Stimulated activated memory B cell treated with anti-CD40 and anti-IgM and Interleukin-4, amounts not matched to agents 10 μg/mL and 1 μg/mL and 100 μg/mL, for 72 hours (primary cell): Measurements from ENCODE around the gene PRKG1.
"Not testable (repeated sequence)": the region's sequence is repeated elsewhere in the genome, so short reads cannot be mapped to it uniquely, and the experiment has no call there.

Source experiments
- ATAC-seq: fragments of 150-1000 bp; cut with Tn5 transposase; 2 replicates; pipeline ENCODE4 v1.10.0; 2021
- H3K27ac Mint-ChIP-seq: one replicate; pipeline ENCODE4 v1.8.0; 2022; ENCODE audit warnings: mild to moderate bottlenecking, mixed read lengths
- H3K27me3 Mint-ChIP-seq: one replicate; pipeline ENCODE4 v1.8.0; 2022; ENCODE audit warnings: mixed read lengths
- H3K36me3 Mint-ChIP-seq: one replicate; pipeline ENCODE4 v1.8.0; 2022; ENCODE audit warnings: mixed read lengths
- H3K4me1 Mint-ChIP-seq: one replicate; pipeline ENCODE4 v1.8.0; 2022; ENCODE audit warnings: mixed read lengths
- H3K4me3 Mint-ChIP-seq: one replicate; pipeline ENCODE4 v1.8.0; 2022; ENCODE audit warnings: mild to moderate bottlenecking, moderate library complexity, mixed read lengths
- H3K9me3 Mint-ChIP-seq: one replicate; pipeline ENCODE4 v1.8.0; 2022; ENCODE audit warnings: mixed read lengths

Gene PRKG1

DNA sequence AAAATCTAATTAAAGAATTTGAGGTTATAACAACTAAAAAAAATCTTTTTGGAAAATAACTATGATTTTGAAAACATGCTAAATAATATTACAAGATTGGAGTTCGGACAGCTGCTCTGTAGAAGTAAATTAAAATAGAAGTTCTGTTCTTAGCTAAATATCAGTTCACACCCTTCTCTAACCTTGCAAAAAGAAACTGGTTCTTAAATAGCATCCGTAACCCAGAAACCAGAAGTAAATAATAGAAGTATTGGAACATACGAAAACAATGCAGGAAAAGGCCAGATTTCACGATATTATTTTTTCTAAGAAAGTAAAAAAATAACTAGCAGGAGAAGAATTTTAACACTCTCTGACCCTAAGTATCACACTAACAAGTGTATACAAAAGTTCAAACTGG is 164.7 kb downstream of the PRKG1 start:
- no peaks in the 10 kb centered on the region for H3K27me3 Mint-ChIP-seq
- H3K36me3 Mint-ChIP-seq, result no peaks in the 10 kb centered on the region
- no peak overlapping the region for H3K27ac Mint-ChIP-seq
- H3K9me3 Mint-ChIP-seq, result no peaks in the 10 kb centered on the region
- no peaks in the 10 kb centered on the region for H3K4me1 Mint-ChIP-seq
- H3K4me3 Mint-ChIP-seq, result no peak overlapping the region
- no peak for ATAC-seq

DNA sequence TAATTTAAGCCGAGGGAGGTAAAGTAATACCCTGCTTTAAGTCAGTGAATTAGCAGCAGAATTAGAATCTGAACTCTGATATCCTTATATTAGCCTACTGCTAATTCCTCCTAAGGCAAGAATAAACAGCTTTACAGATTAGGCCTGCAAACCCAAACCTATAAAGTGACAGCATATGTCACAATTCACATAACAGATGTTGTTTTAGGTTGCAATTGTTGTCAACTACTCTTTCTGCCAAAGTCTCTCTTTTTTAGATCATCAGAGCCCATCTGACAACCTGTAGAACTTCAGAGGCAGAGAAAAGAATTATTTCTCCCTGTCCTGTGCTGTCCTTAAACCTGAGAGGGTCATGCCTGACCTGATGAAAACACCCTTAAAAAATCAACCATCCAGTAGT is 167.2 kb downstream of the PRKG1 start:
- no peak overlapping the region for H3K27ac Mint-ChIP-seq
- no peak for ATAC-seq
- H3K4me3 Mint-ChIP-seq, result no peak overlapping the region
- H3K9me3 Mint-ChIP-seq, result no peaks in the 10 kb centered on the region
- no peaks in the 10 kb centered on the region for H3K27me3 Mint-ChIP-seq
- H3K36me3 Mint-ChIP-seq, result no peaks in the 10 kb centered on the region
- H3K4me1 Mint-ChIP-seq, result no peaks in the 10 kb centered on the region

DNA sequence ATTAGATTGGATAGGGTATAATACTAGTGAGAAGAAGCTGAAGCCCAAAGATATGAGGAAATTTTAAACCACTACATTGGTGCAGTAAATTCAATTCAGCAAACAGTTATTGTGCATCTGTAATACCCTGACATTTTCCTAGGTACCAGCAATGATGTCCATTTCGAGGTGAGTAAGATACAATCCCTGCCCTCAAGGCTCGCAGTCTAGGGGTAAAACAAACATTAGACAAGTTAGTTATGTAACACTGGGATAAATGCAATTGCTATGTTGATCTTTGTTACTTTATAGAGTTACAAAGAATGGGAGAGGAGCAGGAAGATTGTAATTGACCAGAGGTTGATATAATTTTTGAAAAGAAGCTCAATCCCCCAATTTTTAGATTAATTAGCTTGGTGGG is 168.1 kb downstream of the PRKG1 start:
- no peak overlapping the region for H3K4me3 Mint-ChIP-seq
- H3K27me3 Mint-ChIP-seq, result no peaks in the 10 kb centered on the region
- no peak for ATAC-seq
- H3K9me3 Mint-ChIP-seq, result no peaks in the 10 kb centered on the region
- no peak overlapping the region for H3K27ac Mint-ChIP-seq
- H3K36me3 Mint-ChIP-seq, result no peaks in the 10 kb centered on the region
- H3K4me1 Mint-ChIP-seq, result no peaks in the 10 kb centered on the region

DNA sequence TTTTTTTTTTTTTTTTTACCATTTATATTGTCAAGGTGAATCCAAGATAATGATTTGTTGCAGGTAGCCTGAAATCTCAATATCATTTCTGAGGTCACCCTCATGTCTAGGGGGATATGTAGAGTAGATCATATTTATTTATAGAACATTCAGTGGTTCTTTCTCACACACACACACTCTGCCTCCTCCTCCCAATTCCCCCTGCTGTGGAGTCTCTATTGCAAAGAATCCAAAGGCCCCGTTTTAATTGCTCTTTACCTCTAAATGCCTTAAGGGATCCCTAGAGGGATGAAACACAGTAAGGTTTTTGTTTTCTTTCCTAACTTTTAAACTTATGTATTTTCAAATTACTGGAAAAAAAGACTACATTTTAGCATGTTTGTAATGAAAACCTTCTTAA is 170.0 kb downstream of the PRKG1 start:
- no peak for ATAC-seq

DNA sequence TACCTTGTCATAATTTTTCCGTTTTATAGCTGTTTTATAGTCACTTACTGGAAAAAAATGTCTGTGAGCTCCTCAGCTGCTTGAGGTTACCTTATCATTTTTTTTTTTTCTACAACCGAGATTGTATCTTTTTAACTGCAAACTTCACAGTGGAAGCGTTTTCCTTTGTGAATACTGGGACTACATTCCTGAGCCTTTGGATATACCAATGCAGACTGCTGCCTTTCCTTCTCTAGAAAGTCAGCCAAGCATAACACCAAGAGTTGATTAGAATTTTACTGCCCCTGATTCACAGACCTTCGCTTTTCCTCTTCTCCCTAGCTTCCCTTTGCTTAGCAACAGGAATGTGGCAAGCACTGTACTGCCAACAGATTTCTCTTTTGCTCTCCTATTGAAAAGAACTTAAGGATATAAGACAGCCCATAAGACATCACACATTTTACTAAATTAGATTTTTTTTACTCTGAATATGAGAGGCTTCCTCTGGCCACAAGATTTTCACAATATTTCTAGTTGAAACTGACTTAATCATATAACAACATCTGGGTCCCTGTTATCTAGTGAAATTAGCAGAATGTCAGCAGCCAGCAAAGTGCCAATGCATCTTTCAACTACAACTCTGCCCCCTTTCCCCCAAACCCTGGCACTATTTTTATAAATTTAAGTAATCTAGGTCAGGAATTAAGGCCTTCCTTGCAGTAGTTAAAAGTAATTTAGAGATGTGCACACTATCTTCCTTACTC is 170.6 kb downstream of the PRKG1 start:
- Mint-ChIP-seq H3K4me1 (no peaks in the 10 kb centered on the region), H3K36me3 (no peaks in the 10 kb centered on the region), H3K4me3 (no peak overlapping the region), H3K9me3 (no peaks in the 10 kb centered on the region), H3K27ac (no peak overlapping the region), H3K27me3 (no peaks in the 10 kb centered on the region)
- ATAC-seq, result no peak

More for the DNA sequence above, 170.0 kb downstream of the PRKG1 start:
- Mint-ChIP-seq H3K4me1 (no peaks in the 10 kb centered on the region), H3K27me3 (no peaks in the 10 kb centered on the region), H3K27ac (no peak overlapping the region), H3K4me3 (no peak overlapping the region), H3K9me3 (no peaks in the 10 kb centered on the region), H3K36me3 (no peaks in the 10 kb centered on the region)

DNA sequence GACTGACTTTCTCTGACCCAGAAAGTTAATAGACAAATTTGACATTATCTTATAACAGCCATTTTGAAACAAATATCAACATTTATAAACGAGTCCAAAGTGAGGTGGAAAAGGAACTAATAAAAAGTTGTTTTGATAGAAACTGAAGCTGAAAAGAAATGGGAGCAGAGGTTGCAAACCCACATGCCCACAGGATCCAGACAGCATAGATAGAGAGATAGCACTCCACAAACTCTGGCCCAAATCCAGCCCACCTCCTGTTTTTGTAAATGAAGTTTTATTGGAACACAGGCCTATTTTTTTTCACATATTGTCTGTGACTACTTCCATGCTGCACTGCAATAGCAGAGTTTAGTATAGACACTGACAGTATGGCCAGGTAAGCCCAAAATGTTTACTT is 171.9 kb downstream of the PRKG1 start:
- Mint-ChIP-seq H3K9me3 (no peaks in the 10 kb centered on the region), H3K36me3 (no peaks in the 10 kb centered on the region), H3K4me3 (no peak overlapping the region), H3K4me1 (no peaks in the 10 kb centered on the region), H3K27ac (no peak overlapping the region), H3K27me3 (no peaks in the 10 kb centered on the region)
- ATAC-seq, result no peak

DNA sequence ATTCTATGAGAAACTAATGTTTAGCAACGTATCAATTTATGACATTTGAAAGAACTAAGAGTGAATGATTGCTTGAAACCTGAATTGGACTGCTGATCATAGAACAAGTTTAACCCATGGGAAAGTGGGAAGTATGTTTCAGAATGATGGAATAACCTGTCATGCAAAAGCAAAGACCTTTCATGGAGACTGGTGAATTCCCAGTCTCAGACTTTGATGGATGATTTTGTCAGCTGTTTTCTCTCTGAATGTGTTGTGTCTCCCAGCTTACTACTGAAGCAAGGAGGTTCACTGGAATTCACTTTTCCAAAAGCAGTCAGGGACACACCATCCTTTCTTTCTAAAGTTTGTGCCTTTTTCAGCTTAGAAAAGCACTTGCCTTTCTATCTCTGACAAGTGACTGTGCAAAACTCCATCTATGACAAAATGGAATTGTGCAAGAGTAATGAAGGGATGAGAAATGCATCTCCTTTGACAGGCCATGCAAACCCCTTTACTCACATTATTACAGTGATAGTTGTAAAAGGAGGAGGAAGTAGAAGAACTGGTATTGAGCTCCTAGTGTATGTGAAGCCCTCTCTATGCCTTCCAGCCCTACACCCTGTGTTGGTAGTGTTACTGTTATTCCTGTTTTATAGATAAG is 176.1 kb downstream of the PRKG1 start:
- Mint-ChIP-seq H3K36me3 (no peaks in the 10 kb centered on the region), H3K27me3 (no peaks in the 10 kb centered on the region), H3K4me1 (no peaks in the 10 kb centered on the region), H3K27ac (no peak overlapping the region), H3K9me3 (no peaks in the 10 kb centered on the region), H3K4me3 (no peak overlapping the region)
- ATAC-seq, result no peak

DNA sequence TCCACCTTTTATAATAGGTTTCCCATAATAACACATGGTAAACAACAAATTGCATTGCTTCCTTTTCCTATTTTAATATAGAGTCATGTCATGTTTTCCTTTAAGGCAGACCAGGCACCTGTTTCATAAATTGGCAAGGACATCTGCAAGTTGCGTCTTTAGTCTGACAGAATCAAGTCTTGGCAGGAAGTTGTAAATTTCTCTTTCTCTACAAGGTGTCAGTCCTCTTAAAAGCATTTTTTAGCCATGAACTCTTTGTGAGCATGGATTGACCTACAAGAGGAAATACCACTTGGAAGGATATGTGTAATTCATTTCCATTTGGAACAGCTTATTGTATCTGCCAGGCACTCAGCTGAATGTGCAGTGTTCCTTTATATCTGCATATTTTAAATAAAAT is 176.8 kb downstream of the PRKG1 start:
- H3K36me3 Mint-ChIP-seq, result no peaks in the 10 kb centered on the region
- no peak overlapping the region for H3K27ac Mint-ChIP-seq
- no peaks in the 10 kb centered on the region for H3K27me3 Mint-ChIP-seq
- no peak for ATAC-seq
- H3K9me3 Mint-ChIP-seq, result no peaks in the 10 kb centered on the region
- no peak overlapping the region for H3K4me3 Mint-ChIP-seq
- H3K4me1 Mint-ChIP-seq, result no peaks in the 10 kb centered on the region

DNA sequence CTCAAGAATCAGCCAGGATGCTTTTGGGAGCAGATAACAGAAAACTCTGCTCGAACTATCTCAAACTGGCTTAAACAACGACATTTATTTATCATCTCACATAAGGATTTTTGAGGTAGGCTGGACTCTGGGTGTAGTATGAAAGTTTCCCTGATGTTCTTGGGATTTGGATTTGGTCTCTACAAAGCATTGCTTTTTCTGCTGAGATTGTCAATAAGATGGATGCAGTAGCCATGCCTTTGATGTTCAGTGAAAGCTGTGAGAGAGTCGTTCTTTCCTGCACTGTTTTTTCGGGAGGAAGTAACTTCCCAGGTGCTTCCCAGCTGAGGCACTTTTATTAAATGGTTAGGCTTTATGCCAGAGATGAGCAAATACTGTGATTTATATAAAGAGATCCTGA is 181.1 kb downstream of the PRKG1 start:
- Mint-ChIP-seq H3K27me3 (no peaks in the 10 kb centered on the region), H3K4me1 (no peaks in the 10 kb centered on the region), H3K9me3 (no peaks in the 10 kb centered on the region), H3K36me3 (no peaks in the 10 kb centered on the region), H3K27ac (no peak overlapping the region), H3K4me3 (no peak overlapping the region)
- ATAC-seq, result no peak

DNA sequence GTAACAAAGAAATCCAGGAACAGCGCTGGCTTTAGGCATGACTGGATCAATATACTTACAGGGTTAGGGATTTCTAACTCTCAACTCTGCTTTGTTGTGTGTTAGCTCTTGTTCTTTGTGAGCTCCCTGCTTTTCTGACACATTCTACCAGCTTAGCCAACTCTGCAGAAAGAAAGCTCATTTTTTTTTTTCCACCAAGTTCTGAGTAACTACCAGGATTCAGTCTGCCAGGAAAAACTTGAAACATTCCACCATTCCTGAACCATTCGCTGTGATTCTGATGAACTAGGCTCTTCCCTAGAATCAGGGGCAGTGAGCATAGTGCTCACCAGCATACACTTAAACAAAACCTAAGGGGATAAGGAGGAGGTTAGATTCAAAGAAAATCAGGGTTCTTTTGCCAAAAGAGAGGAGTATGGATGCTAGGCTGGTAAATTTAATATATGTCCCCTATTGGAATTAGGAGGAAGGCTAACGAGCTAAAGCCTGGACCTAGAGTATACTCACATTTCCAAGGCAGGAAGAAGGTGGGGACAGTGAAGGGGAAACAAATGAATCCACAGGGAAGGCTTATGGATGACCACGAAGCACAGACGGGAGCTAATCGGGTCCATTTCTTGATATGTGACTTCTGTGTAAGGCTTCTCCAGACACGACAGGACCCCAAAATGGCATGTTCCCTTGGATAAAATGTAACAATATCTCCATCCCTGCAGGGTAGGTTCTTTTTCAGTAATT is 183.4 kb downstream of the PRKG1 start:
- no peaks in the 10 kb centered on the region for H3K27me3 Mint-ChIP-seq
- H3K36me3 Mint-ChIP-seq, result no peaks in the 10 kb centered on the region
- no peak overlapping the region for H3K27ac Mint-ChIP-seq
- H3K9me3 Mint-ChIP-seq, result no peaks in the 10 kb centered on the region
- no peaks in the 10 kb centered on the region for H3K4me1 Mint-ChIP-seq
- no peak for ATAC-seq
- no peak overlapping the region for H3K4me3 Mint-ChIP-seq

DNA sequence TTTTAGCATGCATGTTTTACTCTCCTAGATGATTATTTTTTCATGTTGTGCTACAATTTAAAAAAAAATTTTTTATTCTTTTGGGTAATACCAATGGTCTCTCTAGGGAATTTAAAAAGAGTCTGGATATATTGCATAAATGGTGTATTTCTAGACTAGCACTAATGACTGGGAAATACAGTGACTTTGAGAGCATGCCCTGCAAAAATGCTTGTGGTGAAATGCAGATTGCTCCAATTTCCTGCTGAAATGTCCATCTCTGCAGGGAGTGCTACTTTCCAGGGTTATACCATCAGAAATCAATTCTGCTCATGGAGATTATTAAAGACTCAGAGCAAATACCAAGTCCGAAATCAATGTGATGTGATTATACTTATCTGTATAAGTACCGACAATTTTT is 186.1 kb downstream of the PRKG1 start:
- Mint-ChIP-seq H3K27ac (no peak overlapping the region), H3K27me3 (no peaks in the 10 kb centered on the region), H3K4me3 (no peak overlapping the region), H3K36me3 (no peaks in the 10 kb centered on the region), H3K4me1 (no peaks in the 10 kb centered on the region), H3K9me3 (no peaks in the 10 kb centered on the region)
- no peak for ATAC-seq

DNA sequence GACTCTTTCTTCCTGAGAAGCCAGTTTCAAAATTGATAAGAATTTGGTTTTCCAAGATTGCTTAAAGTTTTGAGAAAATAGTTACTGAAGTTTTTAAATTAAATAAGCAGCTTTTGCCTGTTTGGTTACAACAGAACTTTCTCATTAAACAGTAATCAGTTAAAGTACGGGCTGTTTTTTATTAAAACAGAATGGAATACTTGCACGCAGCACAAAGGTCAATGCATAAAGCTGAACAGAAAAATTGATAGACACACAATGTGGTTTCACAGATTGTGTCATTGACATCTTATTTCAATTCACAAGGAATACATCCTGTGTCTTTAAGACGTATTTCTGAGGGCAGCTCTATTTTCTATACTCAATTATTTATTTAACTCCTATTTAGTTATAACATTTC is 192.2 kb downstream of the PRKG1 start:
- Mint-ChIP-seq H3K4me3 (no peak overlapping the region), H3K9me3 (no peaks in the 10 kb centered on the region), H3K27me3 (no peaks in the 10 kb centered on the region), H3K27ac (no peak overlapping the region), H3K36me3 (no peaks in the 10 kb centered on the region), H3K4me1 (no peaks in the 10 kb centered on the region)
- no peak for ATAC-seq

DNA sequence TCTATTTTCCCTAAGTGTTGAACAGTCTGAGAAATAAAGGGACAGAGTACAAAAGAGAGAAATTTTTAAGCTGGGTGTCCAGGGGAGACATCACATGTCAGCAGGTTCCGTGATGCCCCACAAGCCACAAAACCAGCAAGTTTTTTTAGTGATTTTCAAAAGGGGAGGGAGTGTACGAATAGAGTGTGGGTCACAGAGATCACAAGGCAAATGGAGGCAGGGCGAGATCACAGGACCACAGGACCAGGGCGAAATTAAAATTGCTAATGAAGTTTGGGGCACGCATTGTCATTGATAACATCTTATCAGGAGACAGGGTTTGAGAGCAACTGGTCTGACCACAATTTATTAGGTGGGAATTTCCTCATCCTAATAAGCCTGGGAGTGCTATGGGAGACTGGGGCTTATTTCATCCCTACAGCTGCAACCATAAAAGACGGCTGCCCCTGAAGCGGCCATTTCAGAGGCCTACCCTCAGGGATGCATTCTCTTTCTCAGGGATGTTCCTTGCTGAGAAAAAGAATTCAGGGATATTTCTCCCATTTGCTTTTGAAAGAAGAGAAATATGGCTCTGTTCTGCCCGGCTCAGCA is 193.8 kb downstream of the PRKG1 start:
- H3K4me1 Mint-ChIP-seq, H3K36me3 Mint-ChIP-seq, H3K27ac Mint-ChIP-seq, H3K9me3 Mint-ChIP-seq, H3K27me3 Mint-ChIP-seq, ATAC-seq, H3K4me3 Mint-ChIP-seq: not testable (repeated sequence)

DNA sequence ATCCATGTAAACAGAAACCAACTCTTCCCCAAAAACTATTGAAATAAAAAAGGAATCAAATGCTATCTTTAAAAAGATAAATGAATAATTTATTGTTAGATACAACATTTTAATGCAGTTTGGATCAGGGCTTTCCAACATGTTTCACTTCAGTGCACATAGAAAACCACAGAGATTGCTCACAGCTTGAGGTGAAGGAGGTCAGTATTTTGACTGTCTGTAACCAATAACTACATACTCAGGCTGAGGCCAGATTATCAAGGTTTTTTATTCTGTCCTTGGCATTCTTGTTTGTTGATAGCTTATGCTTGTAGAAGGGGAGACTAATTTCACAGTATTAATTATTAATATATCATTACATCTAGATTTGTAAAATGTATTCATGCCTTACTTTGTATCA is 195.5 kb downstream of the PRKG1 start:
- Mint-ChIP-seq H3K4me3 (no peak overlapping the region), H3K27ac (no peak overlapping the region), H3K4me1 (no peaks in the 10 kb centered on the region), H3K9me3 (no peaks in the 10 kb centered on the region), H3K27me3 (no peaks in the 10 kb centered on the region), H3K36me3 (no peaks in the 10 kb centered on the region)
- ATAC-seq, result no peak

DNA sequence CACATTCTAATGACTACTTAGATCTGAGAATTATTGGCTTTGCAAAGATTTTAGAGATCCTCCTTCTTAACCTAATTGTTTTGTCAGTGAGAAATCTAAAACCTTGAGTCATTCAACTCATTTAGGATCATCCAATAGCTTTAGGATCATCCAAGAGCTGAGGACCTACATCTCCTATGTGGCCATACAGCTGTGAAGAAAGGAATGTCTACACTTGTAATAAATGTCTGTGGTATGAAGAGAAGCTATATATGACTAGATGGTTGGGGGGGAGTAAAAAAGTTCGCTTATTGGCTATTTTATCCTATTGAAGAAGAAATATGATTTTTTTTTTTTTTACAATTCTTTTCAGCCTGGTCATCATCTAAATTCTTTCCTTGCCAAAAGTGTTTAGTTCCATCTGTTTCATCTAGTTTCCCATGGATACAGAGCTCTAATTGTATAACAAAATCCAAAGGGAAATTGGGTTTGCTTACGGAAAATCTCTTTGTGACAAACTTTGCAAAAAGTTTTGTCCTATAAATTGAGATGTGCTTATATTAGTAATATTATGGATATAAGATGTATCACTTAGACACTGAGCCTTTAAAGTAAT is 196.7 kb downstream of the PRKG1 start:
- ATAC-seq, result no peak
- Mint-ChIP-seq H3K4me3 (no peak overlapping the region), H3K4me1 (no peaks in the 10 kb centered on the region), H3K27me3 (no peaks in the 10 kb centered on the region), H3K9me3 (no peaks in the 10 kb centered on the region), H3K36me3 (no peaks in the 10 kb centered on the region), H3K27ac (no peak overlapping the region)
